ENCODE results near the gene RMC1.

DNA sequence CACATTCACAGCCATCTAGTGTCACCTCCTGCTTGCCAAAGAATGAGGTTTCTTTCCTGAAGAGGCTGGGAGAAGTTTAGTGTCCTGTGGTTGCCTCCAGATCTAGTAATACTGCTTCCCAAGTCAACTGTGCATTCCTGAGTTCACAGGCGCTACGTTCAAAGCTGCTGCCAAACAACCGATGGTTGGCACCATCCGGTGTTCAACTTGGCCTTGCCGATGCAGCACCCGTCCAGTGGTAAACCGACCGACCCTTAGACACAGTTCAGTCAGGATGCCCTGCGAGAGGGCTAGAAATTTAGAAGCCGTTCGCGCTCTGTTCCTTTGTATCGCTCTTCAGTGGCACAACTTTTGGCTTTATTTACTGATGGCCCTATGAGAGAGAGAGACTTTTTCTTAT is 28.6 kb downstream of the RMC1 start:
- TF ChIP-seq EZH2 (IDR thresholded peaks at IDR 0.05) (no peak), POLR2AphosphoS5 (IDR thresholded peaks at IDR 0.05; ENCODE audit: borderline replicate concordance, low read depth, low read length) (no peak)

Measured in SK-N-MC (cell line).